ENCODE data around the gene ADH5. TPM values are rescaled to one million over a fixed set of nuclear protein-coding genes. Genes with fewer than 3 reads are reported as not detected.
A peak's percentile ranks its signal among the peaks of the same experiment; 100 is the strongest.

The ADH5 gene
- 322 and 327 TPM in 2 replicates for total RNA-seq (2021; fragmentation: NEBNext Ultra II Directional; extraction: Animal tissue kit (Norgen Biotek cat#: 25700))
- 139 and 223 TPM in 2 replicates for polyA plus RNA-seq (2011; rRNA removed)
- 264 TPM for polyA plus RNA-seq (2011; cell fraction: cytosol; rRNA removed)
- 67.1 TPM for polyA plus RNA-seq (2011; cell fraction: nucleus; rRNA removed)
- polyA plus RNA-seq (2012, experiment 1 of 2), result 336 to 371 TPM (median 347 TPM) in 4 replicates
- 107 TPM for polyA plus RNA-seq (2012, experiment 2 of 2)
- 165 TPM for polyA plus RNA-seq (2013, experiment 1 of 2)
- polyA plus RNA-seq (2013, experiment 2 of 2), result 165 TPM
- polyA minus RNA-seq (2011; rRNA and poly(A)+ RNA removed), result 227 and 282 TPM in 2 replicates
- polyA minus RNA-seq (2011; cell fraction: cytosol; rRNA and poly(A)+ RNA removed), result 105 TPM
- polyA minus RNA-seq (2011; cell fraction: nucleus; rRNA and poly(A)+ RNA removed), result 108 TPM
- long read RNA-seq, experiment 1, transcript ADH5-201 (9 exons, 2,615 nt), result major isoform, 65 of 352 reads
- long read RNA-seq, experiment 1, partial matches to known transcripts, result 242 of 352 reads
- long read RNA-seq, experiment 1, other reads (novel, unspliced or antisense), result 43 of 352 reads
- long read RNA-seq, experiment 2, transcript ADH5-208 (6 exons, 1,909 nt), result minor isoform, 5 of 1,436 reads
- long read RNA-seq, experiment 2, transcript ADH5-201 (9 exons, 2,615 nt), result major isoform, 1,216 of 1,436 reads
- long read RNA-seq, experiment 2, partial matches to known transcripts, result 174 of 1,436 reads
- long read RNA-seq, experiment 2, other reads (novel, unspliced or antisense), result 39 of 1,436 reads

GRCh38 chr4:99088481-99089365 is at the start of gene ADH5:
ADH5 (minus strand) TSS chr4:99088788; CDS start chr4:99088700, 88 bp downstream.
- CTCF ChIA-PET (ENCODE audit: partially characterized antibody), result interaction anchor here (0.8 to 1.9 kb wide), 7 partner anchors 19 to 374 kb away, joined by 3 to 8 read pairs (median 5); no protein-coding TSS in a partner anchor
- Histone ChIP-seq H3K27me3 (replicated peaks in 1 of 4; ENCODE audit: control insufficient read depth in 3 of 4, extremely low read depth in 1 of 4, insufficient read depth in 3 of 4, low read length in 3 of 4) (no peaks in the 10 kb centered on the region), H4K5ac (ENCODE audit: insufficient read length, low read depth, low read length) (peak within 1 kb of the TSS; percentile 98), H3K56ac (replicated peaks; ENCODE audit: insufficient read length, low read depth, low read length) (peak within 1 kb of the TSS; percentile 96), H2BK12ac (ENCODE audit: low read depth, low read length) (peak within 1 kb of the TSS; percentile 20; the same call in 1 of the 2 replicates), H3K27ac (ENCODE audit: low read depth, low read length) (peak within 1 kb of the TSS; percentile 93), H4K8ac (ENCODE audit: extremely low read depth, insufficient read depth, low read length) (peak within 1 kb of the TSS; percentile 98), H2AK5ac (ENCODE audit: low read depth, low read length) (no peak within 1 kb of the TSS), H2BK120ac (replicated peaks; ENCODE audit: low read depth, low read length) (no peak within 1 kb of the TSS), H3K79me2 (ENCODE audit: control insufficient read depth in 1 of 2, insufficient read depth in 2 of 2, low read length in 2 of 2) (peaks cover 7 to 57% of the 10 kb centered on the region in 2 experiments; a peak in 3 of 4 replicates), H4K91ac (replicated peaks; ENCODE audit: insufficient read length, low read length) (peak within 1 kb of the TSS; percentile 79), H4K20me1 (replicated peaks in 1 of 2; ENCODE audit: control insufficient read depth in 1 of 2, insufficient read depth in 2 of 2, low read length in 2 of 2) (peaks cover 2% of the 10 kb centered on the region in 2 experiments), H3K4me1 (replicated peaks in 1 of 4; ENCODE audit: control insufficient read depth in 3 of 4, insufficient read depth in 4 of 4, low read length in 3 of 4) (peaks cover 0 to 4% (median 1%) of the 10 kb centered on the region in 4 experiments; a peak in 1 of 7 replicates), H3K23ac (ENCODE audit: insufficient read length) (no peak within 1 kb of the TSS), H3K9ac (replicated peaks in 1 of 4; ENCODE audit: extremely low read depth in 1 of 4, low read depth in 3 of 4, low read length in 3 of 4) (peak within 1 kb of the TSS; percentile 86 to 97 (median 94)), H3K9me3 (ENCODE audit: insufficient read depth in 2 of 2, low read depth in 1 of 2, low read length in 1 of 2) (no peaks in the 10 kb centered on the region), H3K18ac (ENCODE audit: extremely low read depth, low read length) (peak within 1 kb of the TSS; percentile 84), H3K79me1 (ENCODE audit: low read depth, low read length) (peaks cover 2% of the 10 kb centered on the region; the same call in 1 of the 2 replicates), H3K4me3 (ENCODE audit: extremely low read depth in 1 of 4, insufficient read depth in 2 of 4, low read depth in 3 of 4, low read length in 4 of 4) (peak within 1 kb of the TSS; percentile 63 to 94 (median 82)), H3K14ac (ENCODE audit: insufficient read length) (no peak within 1 kb of the TSS), H2AFZ (ENCODE audit: low read length) (peak within 1 kb of the TSS; percentile 99), H3K23me2 (ENCODE audit: low read depth, low read length) (peaks cover 7% of the 10 kb centered on the region), H2BK20ac (ENCODE audit: low read length) (no peak within 1 kb of the TSS), H3K4me2 (ENCODE audit: insufficient read depth in 1 of 2, low read depth in 2 of 2, low read length in 2 of 2) (peak within 1 kb of the TSS; percentile 78 to 79), H2BK15ac (ENCODE audit: low read length) (0 out of 2 replicates have a peak within 1 kb of the TSS, but pooled peaks have one; percentile 65), H2BK5ac (ENCODE audit: low read depth, low read length) (peak within 1 kb of the TSS; percentile 91), H3K4ac (replicated peaks; ENCODE audit: insufficient read length, low read depth, low read length) (peak within 1 kb of the TSS; percentile 97), H3K36me3 (ENCODE audit: control insufficient read depth in 2 of 4, insufficient read depth in 4 of 4, low read length in 3 of 4) (peaks cover 4 to 21% (median 15%) of the 10 kb centered on the region in 4 experiments; a peak in 7 of 8 replicates)
- WGBS, 2 experiments (ENCODE audit: extremely low coverage in 1 of 2, insufficient coverage in 1 of 2, insufficient read length in 1 of 2, insufficient replicate concordance in 2 of 2, low coverage in 1 of 2, low lambda C conversion rate in 2 of 2, missing lambda C conversion rate in 1 of 2), result 1% methylated on average over 33 of the region's 53 CpGs; no CpG with 5 or more reads in 1 of the 2 experiments
- POLR2A ChIA-PET (ENCODE audit: partially characterized antibody), result interaction anchor here (0.6 to 2.1 kb wide), 35 partner anchors 8 to 862 kb away, joined by 3 to 17 read pairs (median 3); partner anchors contain the start of genes EIF4E, H2AZ1, METAP1 and TRMT10A
- peak; percentile 44 to 84 for DNase-seq (ENCODE audit: low read depth in 1 of 2, low spot score in 2 of 2)
- no peak for FAIRE-seq
- TF ChIP-seq SP4 (IDR thresholded peaks at IDR 0.05; ENCODE audit: low read length) (no peak), BCL11A (IDR thresholded peaks at IDR 0.05; ENCODE audit: low read depth in 2 of 2, low read length in 2 of 2) (no peak), POLR2AphosphoS5 (IDR thresholded peaks at IDR 0.05; ENCODE audit: low read depth, low read length) (peak; percentile 91), ASH2L (IDR thresholded peaks at IDR 0.05; ENCODE audit: low read length) (peak; percentile 88), TAF1 (IDR thresholded peaks at IDR 0.05; ENCODE audit: low read depth, low read length) (peak; percentile 88)
- TF ChIP-seq, protein P1, sequence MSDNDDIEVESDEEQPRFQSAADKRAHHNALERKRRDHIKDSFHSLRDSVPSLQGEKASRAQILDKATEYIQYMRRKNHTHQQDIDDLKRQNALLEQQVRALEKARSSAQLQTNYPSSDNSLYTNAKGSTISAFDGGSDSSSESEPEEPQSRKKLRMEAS (IDR thresholded peaks at IDR 0.05), result peak; percentile 80
